Measurements from ENCODE around the gene GSTM1.
"Not testable (repeated sequence)": the region's sequence is repeated elsewhere in the genome, so short reads cannot be mapped to it uniquely, and the experiment has no call there.

The GSTM1 gene

GRCh38 chr1:109704173-109704572 is 16.6 kb downstream of the GSTM1 start:
- DNase-seq: no peak

GRCh38 chr1:109705411-109705810 is 17.8 kb downstream of the GSTM1 start:
- DNase-seq: no peak

GRCh38 chr1:109708949-109709348 is 21.3 kb downstream of the GSTM1 start:
- DNase-seq: not testable (repeated sequence)

GRCh38 chr1:109709822-109710221 is 22.2 kb downstream of the GSTM1 start:
- DNase-seq: not testable (repeated sequence)

- DNase-seq: not testable (repeated sequence)
These were observed 24.1 kb downstream of the GSTM1 start, which contains the start of gene GSTM5 for GRCh38 chr1:109711593-109712320. TSS of gene GSTM5 (plus strand) at chr1:109712251. CDS start at chr1:109712313, 62 bp downstream.

GRCh38 chr1:109712321-109712864 is 24.8 kb downstream of the GSTM1 start:
- no peak for DNase-seq

- no peak for DNase-seq
These were observed 26.0 kb downstream of the GSTM1 start for GRCh38 chr1:109713636-109714035.

GRCh38 chr1:109714661-109715372 is 27.2 kb downstream of the GSTM1 start:
- DNase-seq: no peak

- DNase-seq: no peak
These were observed 28.5 kb downstream of the GSTM1 start for GRCh38 chr1:109716121-109716520.

GRCh38 chr1:109716570-109717090 is 29.0 kb downstream of the GSTM1 start:
- no peak for DNase-seq

GRCh38 chr1:109717729-109718128 is 30.1 kb downstream of the GSTM1 start:
- no peak for DNase-seq

GRCh38 chr1:109718495-109718894 is 30.9 kb downstream of the GSTM1 start:
- no peak for DNase-seq

GRCh38 chr1:109719337-109719837 is 31.8 kb downstream of the GSTM1 start:
- DNase-seq: no peak

GRCh38 chr1:109721042-109721441 is 33.4 kb downstream of the GSTM1 start:
- DNase-seq: no peak

- DNase-seq: no peak
These were observed 34.4 kb downstream of the GSTM1 start for GRCh38 chr1:109721971-109722370.

GRCh38 chr1:109722908-109723691 is 35.5 kb downstream of the GSTM1 start:
- DNase-seq: no peak

- DNase-seq: no peak
These were observed 37.3 kb downstream of the GSTM1 start for GRCh38 chr1:109724933-109725332.

- DNase-seq: no peak
These were observed 37.9 kb downstream of the GSTM1 start for GRCh38 chr1:109725510-109725909.

GRCh38 chr1:109726007-109726406 is 38.4 kb downstream of the GSTM1 start:
- DNase-seq: no peak

- no peak for DNase-seq
These were observed 39.2 kb downstream of the GSTM1 start for GRCh38 chr1:109726728-109727373.

- DNase-seq: no peak
These were observed 41.3 kb downstream of the GSTM1 start for GRCh38 chr1:109728870-109729269.

- no peak for DNase-seq
These were observed 43.0 kb downstream of the GSTM1 start for GRCh38 chr1:109730666-109731065.
